ENCODE data around the gene SDC1.

Gene SDC1

GRCh38 chr2:20188851-20189250 lies 36.1 kb downstream of the SDC1 start:
- no peak for TF ChIP-seq CTCF (IDR thresholded peaks at IDR 0.05; ENCODE audit: low read depth, low read length)
- H3K4me1 ChIP-seq = no peaks in the 10 kb centered on the region; the same call in 1 of the 2 replicates
- DNase-seq = no peak
- no peaks in the 10 kb centered on the region for H3K27me3 ChIP-seq
- H3K9me3 ChIP-seq = no peaks in the 10 kb centered on the region
- no peaks in the 10 kb centered on the region for H3K36me3 ChIP-seq
- no peak overlapping the region for H3K4me3 ChIP-seq (ENCODE audit: low read depth, low read length)

GRCh38 chr2:20188201-20188600 lies 36.7 kb downstream of the SDC1 start:
- H3K9me3 ChIP-seq = no peaks in the 10 kb centered on the region
- H3K4me3 ChIP-seq (ENCODE audit: low read depth, low read length) = no peak overlapping the region
- no peaks in the 10 kb centered on the region for H3K27me3 ChIP-seq
- no peak for TF ChIP-seq CTCF (IDR thresholded peaks at IDR 0.05; ENCODE audit: low read depth, low read length)
- no peaks in the 10 kb centered on the region for H3K36me3 ChIP-seq
- no peaks in the 10 kb centered on the region; the same call in 1 of the 2 replicates for H3K4me1 ChIP-seq
- DNase-seq = no peak

- no peaks in the 10 kb centered on the region; the same call in 1 of the 2 replicates for H3K4me1 ChIP-seq
- no peaks in the 10 kb centered on the region for H3K36me3 ChIP-seq
- H3K4me3 ChIP-seq (ENCODE audit: low read depth, low read length) = no peak overlapping the region
- TF ChIP-seq CTCF (IDR thresholded peaks at IDR 0.05; ENCODE audit: low read depth, low read length) = no peak
- H3K27me3 ChIP-seq = no peaks in the 10 kb centered on the region
- no peak for DNase-seq
- H3K9me3 ChIP-seq = no peaks in the 10 kb centered on the region
Observed at GRCh38 chr2:20187331-20187730, 37.6 kb downstream of the SDC1 start.

GRCh38 chr2:20186855-20187187 lies 38.1 kb downstream of the SDC1 start:
- TF ChIP-seq CTCF (IDR thresholded peaks at IDR 0.05; ENCODE audit: low read depth, low read length) = no peak

GRCh38 chr2:20186078-20186854 lies 38.7 kb downstream of the SDC1 start:
- no peak overlapping the region for H3K4me3 ChIP-seq (ENCODE audit: low read depth, low read length)
- H3K4me1 ChIP-seq = no peaks in the 10 kb centered on the region; the same call in 1 of the 2 replicates
- H3K36me3 ChIP-seq = no peaks in the 10 kb centered on the region
- no peaks in the 10 kb centered on the region for H3K27me3 ChIP-seq
- DNase-seq = peak; percentile 32
- H3K9me3 ChIP-seq = no peaks in the 10 kb centered on the region
- no peak for TF ChIP-seq CTCF (IDR thresholded peaks at IDR 0.05; ENCODE audit: low read depth, low read length)

More at GRCh38 chr2:20186855-20187187, 38.1 kb downstream of the SDC1 start:
- Histone ChIP-seq H3K4me1 (no peaks in the 10 kb centered on the region; the same call in 1 of the 2 replicates), H3K27me3 (no peaks in the 10 kb centered on the region), H3K36me3 (no peaks in the 10 kb centered on the region), H3K9me3 (no peaks in the 10 kb centered on the region), H3K4me3 (ENCODE audit: low read depth, low read length) (no peak overlapping the region)
- DNase-seq = no peak
